ENCODE measurements around the gene PDXK. TPM values are rescaled to one million over a fixed set of nuclear protein-coding genes. Genes with fewer than 3 reads are reported as not detected.

Gene PDXK
- total and polyA plus RNA-seq, 2 experiments from 2014 or later, result 68.0 to 89.7 TPM

GRCh38 chr21:43808832-43809251 lies 89.9 kb downstream of the PDXK start:
- in situ Hi-C loops (cut with MboI), result no loop called here
- DNase-seq, result no peak

GRCh38 chr21:43809346-43809799 lies 90.4 kb downstream of the PDXK start:
- Histone ChIP-seq H4K20me1 (ENCODE audit: insufficient read depth) (no peaks in the 10 kb centered on the region), H3K4me2 (ENCODE audit: unreplicated experiment) (no peak overlapping the region), H3K9me3 (ENCODE audit: low read depth) (no peaks in the 10 kb centered on the region), H3K79me2 (ENCODE audit: insufficient read depth) (no peaks in the 10 kb centered on the region), H2AFZ (no peak overlapping the region), H3K9ac (no peak overlapping the region), H3K27me3 (replicated peaks; ENCODE audit: insufficient read depth) (no peaks in the 10 kb centered on the region), H3K4me3 (no peak overlapping the region), H3F3A (ENCODE audit: insufficient read depth) (peaks cover 6% of the 10 kb centered on the region; the same call in 1 of the 2 replicates), H3K27ac (no peak overlapping the region), H3K36me3 (ENCODE audit: low read depth) (no peaks in the 10 kb centered on the region), H3K4me1 (ENCODE audit: insufficient read depth) (no peaks in the 10 kb centered on the region), H3K9me2 (ENCODE audit: insufficient read depth) (no peaks in the 10 kb centered on the region)
- 80 to 82% methylated on average over 16 of the region's 16 CpGs for WGBS, 2 experiments (ENCODE audit: low coverage in 1 of 2, low lambda C conversion rate in 2 of 2, missing lambda C conversion rate in 2 of 2)
- in situ Hi-C loops (cut with MboI), result no loop called here
- TF ChIP-seq EZH2 (IDR thresholded peaks at IDR 0.05; ENCODE audit: insufficient read depth, poor library complexity, severe bottlenecking) (no peak), EZH2phosphoT487 (IDR thresholded peaks at IDR 0.05; ENCODE audit: insufficient read depth, low read depth) (no peak)
- no peak for DNase-seq

More at GRCh38 chr21:43808832-43809251, 89.9 kb downstream of the PDXK start:
- Histone ChIP-seq H3K79me2 (ENCODE audit: insufficient read depth) (no peaks in the 10 kb centered on the region), H3K4me1 (ENCODE audit: insufficient read depth) (no peaks in the 10 kb centered on the region), H3K27me3 (replicated peaks; ENCODE audit: insufficient read depth) (no peaks in the 10 kb centered on the region), H3K36me3 (ENCODE audit: low read depth) (no peaks in the 10 kb centered on the region), H3K9me2 (ENCODE audit: insufficient read depth) (no peaks in the 10 kb centered on the region), H2AFZ (no peak overlapping the region), H3K9ac (no peak overlapping the region), H3K9me3 (ENCODE audit: low read depth) (no peaks in the 10 kb centered on the region), H3K4me2 (ENCODE audit: unreplicated experiment) (no peak overlapping the region), H3F3A (ENCODE audit: insufficient read depth) (peaks cover 6% of the 10 kb centered on the region; the same call in 1 of the 2 replicates), H4K20me1 (ENCODE audit: insufficient read depth) (no peaks in the 10 kb centered on the region), H3K4me3 (no peak overlapping the region), H3K27ac (no peak overlapping the region)
- no peak for TF ChIP-seq EZH2phosphoT487 (IDR thresholded peaks at IDR 0.05; ENCODE audit: insufficient read depth, low read depth)
- TF ChIP-seq EZH2 (IDR thresholded peaks at IDR 0.05; ENCODE audit: insufficient read depth, poor library complexity, severe bottlenecking), result no peak
- 86 to 87% methylated on average over 22 of the region's 22 CpGs for WGBS, 2 experiments (ENCODE audit: low coverage in 1 of 2, low lambda C conversion rate in 2 of 2, missing lambda C conversion rate in 2 of 2)

GRCh38 chr21:43809853-43810504 lies 91.0 kb downstream of the PDXK start:
- H2AFZ ChIP-seq, result no peak overlapping the region
- no peaks in the 10 kb centered on the region for H3K36me3 ChIP-seq (ENCODE audit: low read depth)
- H3K9me3 ChIP-seq (ENCODE audit: low read depth), result no peaks in the 10 kb centered on the region
- no peak for DNase-seq
- peaks cover 6% of the 10 kb centered on the region; the same call in 1 of the 2 replicates for H3F3A ChIP-seq (ENCODE audit: insufficient read depth)
- no peaks in the 10 kb centered on the region for H4K20me1 ChIP-seq (ENCODE audit: insufficient read depth)
- no peak overlapping the region for H3K4me2 ChIP-seq (ENCODE audit: unreplicated experiment)
- H3K4me3 ChIP-seq, result no peak overlapping the region
- no peak overlapping the region for H3K27ac ChIP-seq
- no peaks in the 10 kb centered on the region for H3K79me2 ChIP-seq (ENCODE audit: insufficient read depth)
- WGBS, 2 experiments (ENCODE audit: low coverage in 1 of 2, low lambda C conversion rate in 2 of 2, missing lambda C conversion rate in 2 of 2), result 75 to 81% methylated on average over 16 to 26 of the region's 26 CpGs
- H3K27me3 ChIP-seq (replicated peaks; ENCODE audit: insufficient read depth), result no peaks in the 10 kb centered on the region
- no peaks in the 10 kb centered on the region for H3K4me1 ChIP-seq (ENCODE audit: insufficient read depth)
- TF ChIP-seq EZH2phosphoT487 (IDR thresholded peaks at IDR 0.05; ENCODE audit: insufficient read depth, low read depth) (no peak), EZH2 (IDR thresholded peaks at IDR 0.05; ENCODE audit: insufficient read depth, poor library complexity, severe bottlenecking) (no peak)
- no peaks in the 10 kb centered on the region for H3K9me2 ChIP-seq (ENCODE audit: insufficient read depth)
- in situ Hi-C loops (cut with MboI), result no loop called here
- H3K9ac ChIP-seq, result no peak overlapping the region

- 6 to 12% methylated on average over 16 to 23 of the region's 23 CpGs for WGBS, 2 experiments (ENCODE audit: low coverage in 1 of 2, low lambda C conversion rate in 2 of 2, missing lambda C conversion rate in 2 of 2)
- H4K20me1 ChIP-seq (ENCODE audit: insufficient read depth), result no peaks in the 10 kb centered on the region
- H3F3A ChIP-seq (ENCODE audit: insufficient read depth), result peaks cover 6% of the 10 kb centered on the region; the same call in 1 of the 2 replicates
- H3K27me3 ChIP-seq (replicated peaks; ENCODE audit: insufficient read depth), result no peaks in the 10 kb centered on the region
- no peak for TF ChIP-seq EZH2 (IDR thresholded peaks at IDR 0.05; ENCODE audit: insufficient read depth, poor library complexity, severe bottlenecking)
- no peak for TF ChIP-seq EZH2phosphoT487 (IDR thresholded peaks at IDR 0.05; ENCODE audit: insufficient read depth, low read depth)
- in situ Hi-C loops (cut with MboI), result no loop called here
- H3K9me2 ChIP-seq (ENCODE audit: insufficient read depth), result no peaks in the 10 kb centered on the region
- H3K36me3 ChIP-seq (ENCODE audit: low read depth), result no peaks in the 10 kb centered on the region
- no peaks in the 10 kb centered on the region for H3K79me2 ChIP-seq (ENCODE audit: insufficient read depth)
- H3K9me3 ChIP-seq (ENCODE audit: low read depth), result no peaks in the 10 kb centered on the region
- peak; percentile 73 for DNase-seq
- no peak overlapping the region for H3K9ac ChIP-seq
- H3K4me1 ChIP-seq (ENCODE audit: insufficient read depth), result no peaks in the 10 kb centered on the region
- no peak overlapping the region for H3K27ac ChIP-seq
- no peak overlapping the region for H3K4me2 ChIP-seq (ENCODE audit: unreplicated experiment)
- H3K4me3 ChIP-seq, result no peak overlapping the region
- no peak overlapping the region for H2AFZ ChIP-seq
These were observed 91.8 kb downstream of the PDXK start for GRCh38 chr21:43810505-43811261.

Data from GM23248 (cell line).